GM12878 (cell line): ENCODE measurements around the gene FEM1B.

Experiments used
- CTCF ChIP-seq, 3 experiments: IDR thresholded peaks in 2 of 3; conservative IDR thresholded peaks in 1 of 3; 2 replicates each; pipeline ENCODE4 v1.5.1; 2011; ENCODE audit warnings: low read depth in 3 of 3, low read length in 3 of 3, mild to moderate bottlenecking in 3 of 3, control low read depth in 2 of 3, moderate library complexity in 2 of 3, inconsistent platforms in 1 of 3, mixed read lengths in 1 of 3; ENCODE audit not compliant: control insufficient read depth in 2 of 3, insufficient read depth in 1 of 3; ENCODE audit errors: extremely low read depth in 1 of 3
- EP300 ChIP-seq, 2 experiments: fragments of 150-350 bp in 1 of 2; IDR thresholded peaks; 2 replicates each; pipeline ENCODE4 v1.6.1; 2011 to 2012; ENCODE audit warnings: low read depth in 2 of 2, low read length in 2 of 2, borderline replicate concordance in 1 of 2, improper control_type of control experiment in 1 of 2, inconsistent platforms in 1 of 2; ENCODE audit not compliant: control insufficient read depth in 1 of 2
- KAT2A ChIP-seq: conservative IDR thresholded peaks from 2 replicates; pipeline ENCODE4 v1.6.1; 2011; ENCODE audit warnings: low read depth, low read length; ENCODE audit not compliant: control insufficient read depth
- KLF5 ChIP-seq: fragments of 450-650 bp; IDR thresholded peaks from 2 replicates; pipeline ENCODE4 v1.6.1; 2014; ENCODE audit warnings: mild to moderate bottlenecking; ENCODE audit not compliant: partially characterized antibody
- MYC ChIP-seq: IDR thresholded peaks from 2 replicates; pipeline ENCODE4 v1.6.1; 2011; ENCODE audit warnings: mild to moderate bottlenecking, low read length, moderate library complexity, inconsistent platforms; ENCODE audit not compliant: insufficient read depth, insufficient replicate concordance, insufficient read length, severe bottlenecking
- RAD21 ChIP-seq: IDR thresholded peaks from 2 replicates; pipeline ENCODE4 v1.6.1; 2011; ENCODE audit warnings: mild to moderate bottlenecking, low read depth, low read length, moderate library complexity; ENCODE audit not compliant: insufficient read depth
- RBBP5 ChIP-seq: fragments of 200-600 bp; sonication (generic); conservative IDR thresholded peaks from 2 replicates; pipeline ENCODE4 v1.6.1; 2016
- RCOR1 ChIP-seq: conservative IDR thresholded peaks from 2 replicates; pipeline ENCODE4 v1.6.1; 2012; ENCODE audit warnings: low read depth, low read length, improper control_type of control experiment
- REST ChIP-seq: IDR thresholded peaks from 2 replicates; pipeline ENCODE4 v1.6.1; 2012; ENCODE audit warnings: mild to moderate bottlenecking, low read depth, low read length
- ZNF687 ChIP-seq: fragments of 450-650 bp; IDR thresholded peaks from 2 replicates; pipeline ENCODE4 v1.6.1; 2017; ENCODE audit warnings: mild to moderate bottlenecking, moderate library complexity

GRCh38 chr15:68313501-68314410 lies 36.2 kb downstream of the FEM1B start:
- TF ChIP-seq EP300 (IDR thresholded peaks at IDR 0.05; ENCODE audit: borderline replicate concordance in 1 of 2, control insufficient read depth in 1 of 2, low read depth in 2 of 2, low read length in 2 of 2) (no peak), KAT2A (no peak), RBBP5 (no peak), ZNF687 (no peak), KLF5 (no peak), REST (no peak), RCOR1 (no peak), MYC (no peak), RAD21 (no peak), CTCF (IDR thresholded peaks at IDR 0.05 in 2 of 3, conservative IDR thresholded peaks at IDR 0.05 in 1 of 3; ENCODE audit: control insufficient read depth in 2 of 3, extremely low read depth in 1 of 3, insufficient read depth in 1 of 3, low read depth in 3 of 3, low read length in 3 of 3) (no peak)
